SIG-M5 treated with dmso at 0.1 percent for 504 hours (cell line): Measurements from ENCODE around the gene ABTB2.
"Not testable (repeated sequence)": the region's sequence is repeated elsewhere in the genome, so short reads cannot be mapped to it uniquely, and the experiment has no call there.

Experiments used
- DNase-seq: peaks from one replicate; lab custom pipeline; 2025; ENCODE audit not compliant: unreplicated experiment; lab: John Stamatoyannopoulos, UW

Gene ABTB2

GRCh38 chr11:34357701-34358257 lies at the start of gene ABTB2:
ABTB2 (minus strand) TSS chr11:34358010.
- peak; percentile 96 for DNase-seq

- DNase-seq = no peak
These were observed 49.5 kb upstream of the ABTB2 start for GRCh38 chr11:34407121-34407813.

GRCh38 chr11:34406413-34406812 lies 48.6 kb upstream of the ABTB2 start:
- DNase-seq = no peak

- DNase-seq = peak; percentile 85
These were observed 47.5 kb upstream of the ABTB2 start for GRCh38 chr11:34405079-34405858.

GRCh38 chr11:34404280-34404679 lies 46.5 kb upstream of the ABTB2 start:
- no peak for DNase-seq

- DNase-seq = no peak
These were observed 45.6 kb upstream of the ABTB2 start for GRCh38 chr11:34403431-34403830.

GRCh38 chr11:34397811-34398210 lies 40.0 kb upstream of the ABTB2 start:
- no peak for DNase-seq

- DNase-seq = no peak
These were observed 39.3 kb upstream of the ABTB2 start for GRCh38 chr11:34397120-34397519.

- DNase-seq = no peak
These were observed 38.2 kb upstream of the ABTB2 start for GRCh38 chr11:34395916-34396550.

GRCh38 chr11:34394771-34395300 lies 37.0 kb upstream of the ABTB2 start:
- no peak for DNase-seq

- DNase-seq = no peak
These were observed 29.8 kb upstream of the ABTB2 start for GRCh38 chr11:34387653-34388052.

GRCh38 chr11:34386356-34386755 lies 28.5 kb upstream of the ABTB2 start:
- not testable (repeated sequence) for DNase-seq

GRCh38 chr11:34382532-34383276 lies 24.9 kb upstream of the ABTB2 start:
- no peak for DNase-seq

GRCh38 chr11:34381775-34382174 lies 24.0 kb upstream of the ABTB2 start:
- no peak for DNase-seq

- DNase-seq = no peak
These were observed 22.9 kb upstream of the ABTB2 start for GRCh38 chr11:34380696-34381095.

- no peak for DNase-seq
These were observed 21.7 kb upstream of the ABTB2 start for GRCh38 chr11:34379539-34379938.

- peak; percentile 45 for DNase-seq
These were observed 21.3 kb upstream of the ABTB2 start for GRCh38 chr11:34379079-34379478.

- DNase-seq = no peak
These were observed 15.9 kb upstream of the ABTB2 start for GRCh38 chr11:34373727-34374126.

- DNase-seq = no peak
These were observed 8.7 kb upstream of the ABTB2 start for GRCh38 chr11:34366522-34366921.

- DNase-seq = no peak
These were observed 6.3 kb upstream of the ABTB2 start for GRCh38 chr11:34364102-34364501.
